K562 treated with DMSO at 1 percent for 24 hours (cell line): ENCODE results near the gene ACACB. TPM values are rescaled to one million over a fixed set of nuclear protein-coding genes. Genes with fewer than 3 reads are reported as not detected.

Experiments
- total RNA-seq: library from RNA; unstranded; fragments of 300-600 nt; gene quantifications from 2 replicates; pipeline ENCODE4 v1.2.3, GENCODE V29; 2022; ENCODE audit warnings: low read depth; ENCODE audit not compliant: insufficient read depth

The ACACB gene
- 8.3 and 8.8 TPM in 2 replicates for total RNA-seq

GRCh38 chr12:109115758-109116610, at the start of gene ACACB:
ACACB (plus strand) TSS chr12:109116587; CDS start chr12:109139406, 22,819 bp downstream.

GRCh38 chr12:109093022-109093918, 23.1 kb upstream of the ACACB start, which contains the start of gene ALKBH2:
ALKBH2 (minus strand) TSS chr12:109093472; CDS start chr12:109092786, 686 bp downstream.

GRCh38 chr12:109097435-109098182, 18.8 kb upstream of the ACACB start, which contains the start of gene UNG:
UNG (plus strand) TSS chr12:109097597; CDS start chr12:109097680, 83 bp downstream.

GRCh38 chr12:109308534-109309380, 192.4 kb downstream of the ACACB start, which contains the start of gene FOXN4:
FOXN4 (minus strand) TSS chr12:109309284; CDS start chr12:109308321, 963 bp downstream.

Other genes with a start within 250 kb of the ACACB start
- not detected in 2 replicates for gene DAO, start 236.5 kb upstream of the ACACB start, total RNA-seq
- 0.19 and 0.31 TPM in 2 replicates for gene SVOP, start 95.5 kb upstream of the ACACB start, total RNA-seq
- gene USP30, start 64.0 kb upstream of the ACACB start, total RNA-seq = 12.1 and 16.3 TPM in 2 replicates
- 19.1 and 19.9 TPM in 2 replicates for gene ALKBH2, start 23.1 kb upstream of the ACACB start, total RNA-seq
- 20.5 and 21.3 TPM in 2 replicates for gene UNG, start 19.0 kb upstream of the ACACB start, total RNA-seq
- not detected in 2 replicates for gene FOXN4, start 192.7 kb downstream of the ACACB start, total RNA-seq
- gene MYO1H, start 231.3 kb downstream of the ACACB start, total RNA-seq = not detected in 2 replicates